ENCODE data around the gene UGT8.

Gene UGT8

GRCh38 chr4:114595207-114595606, 3.4 kb upstream of the UGT8 start:
- Histone ChIP-seq H3K27me3 (ENCODE audit: control insufficient read depth, insufficient read depth, low read length) (peaks cover 3% of the 10 kb centered on the region), H3K9me3 (ENCODE audit: control insufficient read depth, low read length) (no peaks in the 10 kb centered on the region), H3K9ac (ENCODE audit: low read length) (no peak overlapping the region), H3K4me3 (ENCODE audit: low read length) (no peak overlapping the region), H3K36me3 (ENCODE audit: control insufficient read depth, insufficient read depth, low read length) (no peaks in the 10 kb centered on the region), H3K4me1 (ENCODE audit: control insufficient read depth, insufficient read depth, low read length) (peaks cover 5% of the 10 kb centered on the region)

- peaks cover 3% of the 10 kb centered on the region for H3K27me3 ChIP-seq (ENCODE audit: control insufficient read depth, insufficient read depth, low read length)
- H3K9me3 ChIP-seq (ENCODE audit: control insufficient read depth, low read length): no peaks in the 10 kb centered on the region
- peaks cover 5% of the 10 kb centered on the region for H3K4me1 ChIP-seq (ENCODE audit: control insufficient read depth, insufficient read depth, low read length)
- no peaks in the 10 kb centered on the region for H3K36me3 ChIP-seq (ENCODE audit: control insufficient read depth, insufficient read depth, low read length)
- H3K4me3 ChIP-seq (ENCODE audit: low read length): no peak overlapping the region
- H3K9ac ChIP-seq (ENCODE audit: low read length): no peak overlapping the region
These were observed 2.7 kb upstream of the UGT8 start for GRCh38 chr4:114595921-114596320.

GRCh38 chr4:114597410-114598115, 1.0 kb upstream of the UGT8 start:
- H3K4me3 ChIP-seq (ENCODE audit: low read length): peak overlapping the region; percentile 11
- H3K9ac ChIP-seq (ENCODE audit: low read length): peak overlapping the region; percentile 58
- no peaks in the 10 kb centered on the region for H3K9me3 ChIP-seq (ENCODE audit: control insufficient read depth, low read length)
- peaks cover 3% of the 10 kb centered on the region for H3K27me3 ChIP-seq (ENCODE audit: control insufficient read depth, insufficient read depth, low read length)
- no peaks in the 10 kb centered on the region for H3K36me3 ChIP-seq (ENCODE audit: control insufficient read depth, insufficient read depth, low read length)
- H3K4me1 ChIP-seq (ENCODE audit: control insufficient read depth, insufficient read depth, low read length): peaks cover 7% of the 10 kb centered on the region

- peak overlapping the region; percentile 75 for H3K4me3 ChIP-seq (ENCODE audit: low read length)
- no peaks in the 10 kb centered on the region for H3K9me3 ChIP-seq (ENCODE audit: control insufficient read depth, low read length)
- H3K4me1 ChIP-seq (ENCODE audit: control insufficient read depth, insufficient read depth, low read length): peaks cover 14% of the 10 kb centered on the region
- peaks cover 3% of the 10 kb centered on the region for H3K27me3 ChIP-seq (ENCODE audit: control insufficient read depth, insufficient read depth, low read length)
- H3K9ac ChIP-seq (ENCODE audit: low read length): peak overlapping the region; percentile 89
- H3K36me3 ChIP-seq (ENCODE audit: control insufficient read depth, insufficient read depth, low read length): no peaks in the 10 kb centered on the region
These were observed 760 bp downstream of the UGT8 start for GRCh38 chr4:114599231-114599902.

DNA sequence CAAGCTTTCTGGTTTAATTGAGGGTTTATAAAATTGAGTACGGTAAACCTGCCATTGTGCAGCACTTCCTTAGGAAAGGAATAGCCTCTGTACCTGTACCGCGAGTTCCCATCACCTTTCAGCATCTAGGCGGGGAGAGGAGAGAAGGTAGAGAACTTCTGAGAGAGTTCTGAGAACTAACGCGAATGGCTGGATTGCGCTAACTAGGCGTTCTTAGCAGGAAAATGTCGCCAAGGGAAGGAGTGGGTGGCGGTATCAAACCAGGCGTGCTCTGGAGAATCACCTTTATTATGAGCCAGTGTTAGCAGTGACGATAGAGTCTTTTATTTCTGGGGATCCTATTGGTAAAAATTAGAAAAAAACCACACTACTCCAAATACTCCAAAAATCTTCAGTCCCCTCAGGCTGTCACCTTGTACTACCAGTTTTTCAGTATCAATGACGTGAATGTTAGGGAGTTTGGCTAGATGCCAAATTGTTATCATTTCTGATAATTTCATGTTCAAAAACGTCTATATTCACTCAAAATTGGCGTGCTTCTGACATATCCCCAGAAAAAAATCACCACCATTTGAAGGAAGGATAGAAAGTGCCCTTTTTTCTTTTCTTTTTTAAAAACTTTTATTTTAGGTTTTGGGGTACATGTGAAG, 1.4 kb downstream of the UGT8 start:
- Histone ChIP-seq H3K9ac (ENCODE audit: low read length) (peak overlapping the region; percentile 89), H3K4me1 (ENCODE audit: control insufficient read depth, insufficient read depth, low read length) (peaks cover 14% of the 10 kb centered on the region), H3K36me3 (ENCODE audit: control insufficient read depth, insufficient read depth, low read length) (no peaks in the 10 kb centered on the region), H3K27me3 (ENCODE audit: control insufficient read depth, insufficient read depth, low read length) (peaks cover 3% of the 10 kb centered on the region), H3K4me3 (ENCODE audit: low read length) (peak overlapping the region; percentile 75), H3K9me3 (ENCODE audit: control insufficient read depth, low read length) (no peaks in the 10 kb centered on the region)

DNA sequence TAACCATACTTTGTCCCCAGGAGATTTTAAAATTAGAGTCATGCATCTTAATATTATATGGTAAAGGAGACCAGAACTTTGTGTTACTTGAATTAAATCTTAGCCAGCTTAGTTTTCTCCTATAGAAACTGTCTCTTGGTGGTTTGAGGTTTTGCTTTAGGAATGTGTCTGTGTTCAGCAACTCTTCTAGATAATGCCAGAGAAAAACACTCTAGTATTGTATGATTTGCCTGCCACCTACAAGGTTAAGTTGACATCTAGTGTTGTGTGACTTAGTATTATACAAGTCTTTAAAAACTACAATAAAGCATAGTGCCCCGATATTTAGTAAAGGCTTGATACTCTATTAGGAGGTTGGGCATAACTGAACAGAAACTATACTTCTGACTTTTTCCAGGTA, 2.1 kb downstream of the UGT8 start:
- H3K9me3 ChIP-seq (ENCODE audit: control insufficient read depth, low read length): no peaks in the 10 kb centered on the region
- H3K4me1 ChIP-seq (ENCODE audit: control insufficient read depth, insufficient read depth, low read length): peaks cover 14% of the 10 kb centered on the region
- peaks cover 3% of the 10 kb centered on the region for H3K27me3 ChIP-seq (ENCODE audit: control insufficient read depth, insufficient read depth, low read length)
- H3K4me3 ChIP-seq (ENCODE audit: low read length): no peak overlapping the region
- no peaks in the 10 kb centered on the region for H3K36me3 ChIP-seq (ENCODE audit: control insufficient read depth, insufficient read depth, low read length)
- H3K9ac ChIP-seq (ENCODE audit: low read length): no peak overlapping the region

DNA sequence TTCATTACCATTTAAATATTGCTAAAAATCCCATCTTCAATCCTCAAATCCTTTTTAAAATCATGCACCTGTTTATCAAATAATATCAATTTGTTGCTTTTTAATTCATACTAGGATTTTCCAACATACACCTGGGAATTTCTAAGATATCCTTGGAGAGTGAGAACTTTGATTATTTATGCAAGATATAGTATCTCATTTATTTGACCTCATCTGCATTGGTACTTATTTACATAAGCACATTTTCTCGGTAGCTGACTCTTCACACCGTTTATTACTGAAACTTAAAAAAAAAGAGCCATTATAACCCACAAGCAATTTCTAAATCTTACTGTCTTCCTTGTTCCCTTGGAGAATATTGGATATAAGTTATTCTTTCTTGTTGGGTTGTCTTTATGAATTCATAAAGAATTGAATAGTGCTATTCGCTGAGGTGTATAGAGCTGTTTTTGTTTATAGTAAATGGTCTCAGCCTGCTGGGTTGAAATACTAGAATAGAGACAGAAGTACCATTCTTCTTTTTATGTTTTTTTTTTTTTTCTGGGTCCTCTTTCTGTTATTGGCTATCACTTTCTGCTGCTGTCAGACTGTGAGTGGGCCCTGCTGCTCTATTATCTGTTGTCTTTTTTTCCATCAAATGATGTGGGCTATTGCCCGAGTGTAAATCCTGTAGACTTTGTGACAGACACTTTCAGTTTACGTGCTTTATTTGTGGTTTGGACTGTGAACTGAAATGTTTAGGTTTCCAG, 2.9 kb downstream of the UGT8 start:
- Histone ChIP-seq H3K4me1 (ENCODE audit: control insufficient read depth, insufficient read depth, low read length) (peaks cover 19% of the 10 kb centered on the region), H3K36me3 (ENCODE audit: control insufficient read depth, insufficient read depth, low read length) (no peaks in the 10 kb centered on the region), H3K27me3 (ENCODE audit: control insufficient read depth, insufficient read depth, low read length) (peaks cover 3% of the 10 kb centered on the region), H3K9ac (ENCODE audit: low read length) (peak overlapping the region; percentile 29), H3K9me3 (ENCODE audit: control insufficient read depth, low read length) (no peaks in the 10 kb centered on the region), H3K4me3 (ENCODE audit: low read length) (no peak overlapping the region)

DNA sequence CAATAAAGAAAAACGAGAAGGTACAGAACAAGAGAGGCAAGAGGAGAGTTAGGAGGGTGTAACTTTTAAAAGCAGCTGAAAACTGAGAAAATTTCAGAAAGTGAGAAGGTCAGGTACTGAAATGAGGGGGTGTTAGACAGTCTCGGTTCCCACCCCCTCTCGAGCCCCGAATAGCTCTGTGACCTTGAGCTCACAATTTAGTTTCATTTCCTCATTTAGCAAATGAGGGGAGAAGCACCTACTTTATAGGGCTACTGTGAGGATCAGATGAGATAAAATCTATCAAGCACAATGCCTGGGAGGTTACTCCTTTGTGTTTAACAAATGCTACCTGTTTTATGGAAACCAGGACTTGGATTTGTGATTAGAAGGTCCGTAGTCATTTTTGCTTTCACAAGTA, 4.9 kb downstream of the UGT8 start:
- H3K36me3 ChIP-seq (ENCODE audit: control insufficient read depth, insufficient read depth, low read length): no peaks in the 10 kb centered on the region
- peaks cover 29% of the 10 kb centered on the region for H3K4me1 ChIP-seq (ENCODE audit: control insufficient read depth, insufficient read depth, low read length)
- peak overlapping the region; percentile 52 for H3K4me3 ChIP-seq (ENCODE audit: low read length)
- H3K9ac ChIP-seq (ENCODE audit: low read length): peak overlapping the region; percentile 77
- peaks cover 3% of the 10 kb centered on the region for H3K27me3 ChIP-seq (ENCODE audit: control insufficient read depth, insufficient read depth, low read length)
- no peaks in the 10 kb centered on the region for H3K9me3 ChIP-seq (ENCODE audit: control insufficient read depth, low read length)

DNA sequence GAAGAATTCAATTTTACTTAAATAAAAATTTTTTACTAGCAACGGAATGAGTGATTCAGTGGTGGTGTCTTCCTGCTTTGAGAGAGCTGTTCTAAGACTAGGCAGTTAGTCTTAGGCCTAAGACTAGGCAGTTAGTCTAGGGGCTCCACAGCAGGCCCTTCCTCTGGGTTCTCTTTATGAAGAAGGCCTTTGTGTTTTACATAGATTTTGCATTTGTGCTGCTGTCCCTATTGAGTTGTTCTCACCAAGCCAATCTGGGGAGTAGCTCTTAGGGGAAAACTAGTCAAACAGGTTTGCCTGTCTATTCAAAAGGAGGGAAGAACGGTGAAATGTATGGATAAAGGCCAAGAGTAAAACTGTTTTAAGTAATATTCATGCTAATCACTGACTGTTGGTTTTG, 7.6 kb downstream of the UGT8 start:
- Histone ChIP-seq H3K36me3 (ENCODE audit: control insufficient read depth, insufficient read depth, low read length) (no peaks in the 10 kb centered on the region), H3K9me3 (ENCODE audit: control insufficient read depth, low read length) (no peaks in the 10 kb centered on the region), H3K4me3 (ENCODE audit: low read length) (no peak overlapping the region), H3K9ac (ENCODE audit: low read length) (no peak overlapping the region), H3K4me1 (ENCODE audit: control insufficient read depth, insufficient read depth, low read length) (peaks cover 29% of the 10 kb centered on the region), H3K27me3 (ENCODE audit: control insufficient read depth, insufficient read depth, low read length) (no peaks in the 10 kb centered on the region)

DNA sequence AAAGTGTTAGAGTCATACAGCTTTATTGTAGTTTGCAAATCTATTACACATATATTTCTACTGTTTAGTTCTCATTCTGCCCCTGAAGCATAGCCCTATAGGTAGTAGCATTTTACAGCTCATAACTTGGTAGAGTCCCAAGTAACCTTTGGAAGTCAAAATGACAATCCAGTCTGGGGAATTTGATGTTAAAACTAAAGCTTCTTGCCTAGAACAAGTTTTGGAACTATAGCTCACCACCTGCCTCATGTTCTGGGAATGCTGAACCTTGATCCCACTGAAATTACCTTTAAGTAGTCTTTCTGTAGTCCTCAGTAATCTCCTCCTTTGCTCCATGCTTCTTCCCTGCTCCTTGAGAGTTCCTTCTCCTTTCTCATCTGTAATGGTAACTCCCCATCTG, 8.4 kb downstream of the UGT8 start:
- Histone ChIP-seq H3K4me1 (ENCODE audit: control insufficient read depth, insufficient read depth, low read length) (peaks cover 29% of the 10 kb centered on the region), H3K9me3 (ENCODE audit: control insufficient read depth, low read length) (no peaks in the 10 kb centered on the region), H3K36me3 (ENCODE audit: control insufficient read depth, insufficient read depth, low read length) (no peaks in the 10 kb centered on the region), H3K9ac (ENCODE audit: low read length) (no peak overlapping the region), H3K4me3 (ENCODE audit: low read length) (no peak overlapping the region), H3K27me3 (ENCODE audit: control insufficient read depth, insufficient read depth, low read length) (no peaks in the 10 kb centered on the region)

GRCh38 chr4:114613560-114613959, 15.0 kb downstream of the UGT8 start:
- peaks cover 31% of the 10 kb centered on the region for H3K4me1 ChIP-seq (ENCODE audit: control insufficient read depth, insufficient read depth, low read length)
- H3K27me3 ChIP-seq (ENCODE audit: control insufficient read depth, insufficient read depth, low read length): no peaks in the 10 kb centered on the region
- no peaks in the 10 kb centered on the region for H3K36me3 ChIP-seq (ENCODE audit: control insufficient read depth, insufficient read depth, low read length)
- H3K9me3 ChIP-seq (ENCODE audit: control insufficient read depth, low read length): no peaks in the 10 kb centered on the region
- peak overlapping the region; percentile 52 for H3K9ac ChIP-seq (ENCODE audit: low read length)
- no peak overlapping the region for H3K4me3 ChIP-seq (ENCODE audit: low read length)

GRCh38 chr4:114615435-114615834, 16.8 kb downstream of the UGT8 start:
- Histone ChIP-seq H3K27me3 (ENCODE audit: control insufficient read depth, insufficient read depth, low read length) (no peaks in the 10 kb centered on the region), H3K9ac (ENCODE audit: low read length) (peak overlapping the region; percentile 77), H3K36me3 (ENCODE audit: control insufficient read depth, insufficient read depth, low read length) (no peaks in the 10 kb centered on the region), H3K4me1 (ENCODE audit: control insufficient read depth, insufficient read depth, low read length) (peaks cover 31% of the 10 kb centered on the region), H3K9me3 (ENCODE audit: control insufficient read depth, low read length) (no peaks in the 10 kb centered on the region), H3K4me3 (ENCODE audit: low read length) (no peak overlapping the region)
